ENCODE results near the gene STPG2.

GRCh38 chr4:97720869-97721432, 422.3 kb downstream of the STPG2 start:
- no peak for TF ChIP-seq GATA2 (IDR thresholded peaks at IDR 0.05; ENCODE audit: low read depth, low read length)
- no peak for TF ChIP-seq GATA3 (IDR thresholded peaks at IDR 0.05; ENCODE audit: low read depth, low read length)

Measured in SH-SY5Y (cell line).